ENCODE data around the gene PDK3. TPM values are rescaled to one million over a fixed set of nuclear protein-coding genes. Genes with fewer than 3 reads are reported as not detected.

PDK3 gene
- total RNA-seq, 1 donor from 2014 or later, result 5.2 TPM

- no peak for DNase-seq (ENCODE audit: low read depth)
- TF ChIP-seq CTCF (IDR thresholded peaks at IDR 0.05; ENCODE audit: insufficient read depth, low read length, poor library complexity, severe bottlenecking), result no peak
- no peaks in the 10 kb centered on the region for H3K27me3 ChIP-seq (ENCODE audit: control insufficient read depth, insufficient read depth, low read length)
- H3K36me3 ChIP-seq (ENCODE audit: control insufficient read depth, insufficient read depth, low read length), result no peaks in the 10 kb centered on the region
- no peak overlapping the region for H3K4me3 ChIP-seq (ENCODE audit: low read depth, low read length)
Observed at GRCh38 chrX:24553011-24553410, 87.9 kb downstream of the PDK3 start.

GRCh38 chrX:24561121-24561520 is 96.0 kb downstream of the PDK3 start:
- no peak for DNase-seq (ENCODE audit: low read depth)
- TF ChIP-seq CTCF (IDR thresholded peaks at IDR 0.05; ENCODE audit: insufficient read depth, low read length, poor library complexity, severe bottlenecking), result no peak
- H3K27me3 ChIP-seq (ENCODE audit: control insufficient read depth, insufficient read depth, low read length), result no peaks in the 10 kb centered on the region
- no peaks in the 10 kb centered on the region for H3K36me3 ChIP-seq (ENCODE audit: control insufficient read depth, insufficient read depth, low read length)
- H3K4me3 ChIP-seq (ENCODE audit: low read depth, low read length), result no peak overlapping the region

- TF ChIP-seq CTCF (IDR thresholded peaks at IDR 0.05; ENCODE audit: insufficient read depth, low read length, poor library complexity, severe bottlenecking), result no peak
- Histone ChIP-seq H3K36me3 (ENCODE audit: control insufficient read depth, insufficient read depth, low read length) (no peaks in the 10 kb centered on the region), H3K4me3 (ENCODE audit: low read depth, low read length) (no peak overlapping the region), H3K27me3 (ENCODE audit: control insufficient read depth, insufficient read depth, low read length) (no peaks in the 10 kb centered on the region)
- DNase-seq (ENCODE audit: low read depth), result no peak
Observed at GRCh38 chrX:24563291-24564010, 98.4 kb downstream of the PDK3 start.

GRCh38 chrX:24566240-24566639 is 101.2 kb downstream of the PDK3 start:
- Histone ChIP-seq H3K36me3 (ENCODE audit: control insufficient read depth, insufficient read depth, low read length) (no peaks in the 10 kb centered on the region), H3K27me3 (ENCODE audit: control insufficient read depth, insufficient read depth, low read length) (no peaks in the 10 kb centered on the region), H3K4me3 (ENCODE audit: low read depth, low read length) (no peak overlapping the region)
- DNase-seq (ENCODE audit: low read depth), result no peak
- no peak for TF ChIP-seq CTCF (IDR thresholded peaks at IDR 0.05; ENCODE audit: insufficient read depth, low read length, poor library complexity, severe bottlenecking)

GRCh38 chrX:24567169-24567568 is 102.1 kb downstream of the PDK3 start:
- no peak for TF ChIP-seq CTCF (IDR thresholded peaks at IDR 0.05; ENCODE audit: insufficient read depth, low read length, poor library complexity, severe bottlenecking)
- H3K36me3 ChIP-seq (ENCODE audit: control insufficient read depth, insufficient read depth, low read length), result no peaks in the 10 kb centered on the region
- H3K27me3 ChIP-seq (ENCODE audit: control insufficient read depth, insufficient read depth, low read length), result no peaks in the 10 kb centered on the region
- H3K4me3 ChIP-seq (ENCODE audit: low read depth, low read length), result no peak overlapping the region
- no peak for DNase-seq (ENCODE audit: low read depth)

GRCh38 chrX:24574743-24575142 is 109.7 kb downstream of the PDK3 start:
- no peak for DNase-seq (ENCODE audit: low read depth)
- no peak for TF ChIP-seq CTCF (IDR thresholded peaks at IDR 0.05; ENCODE audit: insufficient read depth, low read length, poor library complexity, severe bottlenecking)
- Histone ChIP-seq H3K27me3 (ENCODE audit: control insufficient read depth, insufficient read depth, low read length) (no peaks in the 10 kb centered on the region), H3K36me3 (ENCODE audit: control insufficient read depth, insufficient read depth, low read length) (no peaks in the 10 kb centered on the region), H3K4me3 (ENCODE audit: low read depth, low read length) (no peak overlapping the region)
